Trophoblast cell (in vitro differentiated cells and primary cell): ENCODE data around the gene CKMT2.

Experiments
- DNase-seq, 2 donors: peaks; one replicate each; pipeline ENCODE4 v3.0.0-alpha.2; 2016
- H2AFZ ChIP-seq: 2 replicates; pipeline ENCODE4 v1.6.1; 2013; ENCODE audit warnings: low read length, moderate library complexity, mild to moderate bottlenecking; ENCODE audit not compliant: insufficient read depth, poor library complexity
- H2AK5ac ChIP-seq: 2 replicates; pipeline ENCODE4 v1.6.1; 2013; ENCODE audit warnings: mild to moderate bottlenecking, low read length
- H2BK120ac ChIP-seq: 2 replicates; pipeline ENCODE4 v1.6.1; 2013; ENCODE audit warnings: low read length, mild to moderate bottlenecking, moderate library complexity; ENCODE audit not compliant: insufficient read depth, poor library complexity
- H2BK12ac ChIP-seq: 2 replicates; pipeline ENCODE4 v1.6.1; 2013; ENCODE audit warnings: mild to moderate bottlenecking, low read length, moderate library complexity
- H2BK5ac ChIP-seq: 2 replicates; pipeline ENCODE4 v1.6.1; 2013; ENCODE audit warnings: low read length, low read depth, moderate library complexity, mild to moderate bottlenecking; ENCODE audit not compliant: poor library complexity
- H3K14ac ChIP-seq: 2 replicates; pipeline ENCODE4 v1.6.1; 2013; ENCODE audit warnings: mild to moderate bottlenecking, low read length
- H3K18ac ChIP-seq: 2 replicates; pipeline ENCODE4 v1.6.1; 2013; ENCODE audit warnings: mild to moderate bottlenecking, low read length
- H3K23ac ChIP-seq: 2 replicates; pipeline ENCODE4 v1.6.1; 2013; ENCODE audit warnings: low read length
- H3K27ac ChIP-seq: 2 replicates; pipeline ENCODE4 v1.5.1; 2013; ENCODE audit warnings: low read depth, mild to moderate bottlenecking, inconsistent platforms, low read length, moderate library complexity
- H3K27me3 ChIP-seq: 2 replicates; pipeline ENCODE4 v1.6.1; 2013; ENCODE audit warnings: inconsistent platforms, mild to moderate bottlenecking, low read length, moderate library complexity; ENCODE audit not compliant: insufficient read depth
- H3K36me3 ChIP-seq, 2 experiments: 1 replicate in 1 of 2; 2 replicates in 1 of 2; pipeline ENCODE4 v1.6.1; 2013; ENCODE audit warnings: low read length in 2 of 2, mild to moderate bottlenecking in 2 of 2, moderate library complexity in 1 of 2; ENCODE audit not compliant: insufficient read depth in 2 of 2, control insufficient read depth in 1 of 2
- H3K4ac ChIP-seq: 2 replicates; pipeline ENCODE4 v1.6.1; 2013; ENCODE audit warnings: low read depth, mild to moderate bottlenecking, low read length, moderate library complexity
- H3K4me1 ChIP-seq, 2 experiments: 1 replicate in 1 of 2; 2 replicates in 1 of 2; pipeline ENCODE4 v1.6.1; 2013; ENCODE audit warnings: low read length in 2 of 2, mild to moderate bottlenecking in 2 of 2, moderate library complexity in 1 of 2; ENCODE audit not compliant: insufficient read depth in 2 of 2, control insufficient read depth in 1 of 2
- H3K4me2 ChIP-seq: 2 replicates; pipeline ENCODE4 v1.6.1; 2013; ENCODE audit warnings: inconsistent platforms, mild to moderate bottlenecking, low read length, moderate library complexity
- H3K4me3 ChIP-seq: 2 replicates; pipeline ENCODE4 v1.5.1; 2013; ENCODE audit warnings: mild to moderate bottlenecking, low read depth, low read length, inconsistent platforms
- H3K79me1 ChIP-seq: one replicate; pipeline ENCODE4 v1.6.1; 2013; ENCODE audit warnings: low read length
- H3K79me2 ChIP-seq: 2 replicates; pipeline ENCODE4 v1.6.1; 2013; ENCODE audit warnings: low read length, mild to moderate bottlenecking; ENCODE audit not compliant: control insufficient read depth, insufficient read depth, poor library complexity
- H3K9ac ChIP-seq: 2 replicates; pipeline ENCODE4 v1.6.1; 2013; ENCODE audit warnings: mild to moderate bottlenecking, low read length
- H3K9me3 ChIP-seq: 2 replicates; pipeline ENCODE4 v1.6.1; 2013; ENCODE audit warnings: low read depth, mild to moderate bottlenecking, control low read depth, inconsistent platforms, low read length; ENCODE audit not compliant: insufficient read depth
- H4K12ac ChIP-seq: 2 replicates; pipeline ENCODE4 v1.6.1; 2013; ENCODE audit warnings: low read depth, mild to moderate bottlenecking, low read length, moderate library complexity
- H4K8ac ChIP-seq: 2 replicates; pipeline ENCODE4 v1.6.1; 2013; ENCODE audit warnings: low read depth, mild to moderate bottlenecking, low read length, moderate library complexity
- H4K91ac ChIP-seq: one replicate; pipeline ENCODE4 v1.6.1; 2013; ENCODE audit warnings: low read depth, mild to moderate bottlenecking, low read length, moderate library complexity
- WGBS: extraction: QIAGEN DNeasy Blood & Tissue Kit; methylation state at CpG from one replicate; pipeline ENCODE4 v1.1.7; 2013; ENCODE audit warnings: missing lambda C conversion rate; ENCODE audit not compliant: insufficient read length, insufficient coverage; ENCODE audit errors: extremely low coverage; 5-methylcytosine and 5-hydroxymethylcytosine counted together

Gene CKMT2

DNA sequence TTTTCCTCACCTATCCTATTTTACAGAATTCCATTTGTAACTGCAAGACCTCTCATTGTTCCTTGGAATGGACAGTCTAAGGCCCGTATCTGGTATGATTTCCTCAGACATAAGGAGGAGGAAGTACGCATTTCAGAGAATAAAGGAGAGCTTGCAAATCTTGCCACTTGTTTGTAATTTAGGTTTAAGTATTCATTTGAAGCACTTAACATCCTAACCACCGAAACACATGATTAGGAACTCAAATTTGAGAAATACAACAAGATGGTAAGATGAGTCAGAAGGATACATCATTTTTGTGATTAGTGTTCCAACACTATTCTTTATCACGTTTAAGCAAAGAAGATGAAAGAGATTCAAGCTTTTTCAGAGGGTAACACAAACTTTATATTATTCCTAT lies 64.4 kb downstream of the CKMT2 start:
- Histone ChIP-seq H3K27ac (no peak overlapping the region), H3K9ac (no peak overlapping the region), H3K79me2 (peaks cover 7% of the 10 kb centered on the region), H3K9me3 (no peaks in the 10 kb centered on the region), H4K91ac (no peak overlapping the region), H2BK5ac (no peak overlapping the region), H3K36me3 (no peaks in the 10 kb centered on the region), H3K18ac (no peak overlapping the region), H2BK120ac (no peak overlapping the region), H3K4me1 (peaks cover 3 to 6% of the 10 kb centered on the region in 2 experiments), H3K4me3 (no peak overlapping the region), H4K12ac (no peak overlapping the region), H2AK5ac (no peak overlapping the region), H3K27me3 (no peaks in the 10 kb centered on the region), H4K8ac (no peak overlapping the region), H3K14ac (no peak overlapping the region), H3K4ac (no peak overlapping the region), H2AFZ (no peak overlapping the region), H2BK12ac (no peak overlapping the region), H3K23ac (no peak overlapping the region), H3K79me1 (peaks cover 8% of the 10 kb centered on the region), H3K4me2 (no peak overlapping the region)
- WGBS: no CpG with 5 or more reads among the region's 4 CpGs
- DNase-seq: no peak

DNA sequence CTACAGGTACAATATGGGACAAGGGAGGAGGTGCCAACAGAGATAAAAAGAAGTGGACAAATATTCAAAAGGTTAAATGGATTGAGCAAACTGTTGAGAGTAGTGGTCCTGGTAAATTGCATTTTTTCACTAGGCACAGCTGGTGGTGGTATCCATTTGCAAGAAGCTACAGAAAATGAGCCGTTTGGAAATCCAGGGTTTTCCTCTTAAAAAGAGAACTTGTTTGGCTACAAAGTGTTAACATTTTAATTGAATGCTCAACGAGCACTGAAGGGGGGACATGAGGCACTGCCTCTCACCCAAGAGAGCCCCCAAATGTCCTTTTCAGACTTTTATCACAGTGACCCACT lies 67.8 kb downstream of the CKMT2 start:
- DNase-seq: peak in 1 of 2 donors; percentile 21
- Histone ChIP-seq H3K4ac (peak overlapping the region; percentile 57), H3K4me3 (peak overlapping the region; percentile 96), H4K91ac (peak overlapping the region; percentile 37), H2AK5ac (no peak overlapping the region), H2BK5ac (no peak overlapping the region), H3K79me2 (peaks cover 7% of the 10 kb centered on the region), H2AFZ (peak overlapping the region; percentile 80), H4K8ac (peak overlapping the region; percentile 95), H2BK12ac (no peak overlapping the region), H3K18ac (peak overlapping the region; percentile 65), H3K9me3 (no peaks in the 10 kb centered on the region), H3K14ac (peak overlapping the region; percentile 62), H3K23ac (no peak overlapping the region), H3K4me1 (peaks cover 3 to 6% of the 10 kb centered on the region in 2 experiments), H3K4me2 (peak overlapping the region; percentile 89), H3K27ac (no peak overlapping the region), H2BK120ac (no peak overlapping the region), H3K36me3 (peaks cover 0 to 4% of the 10 kb centered on the region in 2 experiments), H4K12ac (peak overlapping the region; percentile 88), H3K27me3 (no peaks in the 10 kb centered on the region), H3K79me1 (peaks cover 8% of the 10 kb centered on the region), H3K9ac (peak overlapping the region; percentile 71)
- no CpG with 5 or more reads among the region's 2 CpGs for WGBS

DNA sequence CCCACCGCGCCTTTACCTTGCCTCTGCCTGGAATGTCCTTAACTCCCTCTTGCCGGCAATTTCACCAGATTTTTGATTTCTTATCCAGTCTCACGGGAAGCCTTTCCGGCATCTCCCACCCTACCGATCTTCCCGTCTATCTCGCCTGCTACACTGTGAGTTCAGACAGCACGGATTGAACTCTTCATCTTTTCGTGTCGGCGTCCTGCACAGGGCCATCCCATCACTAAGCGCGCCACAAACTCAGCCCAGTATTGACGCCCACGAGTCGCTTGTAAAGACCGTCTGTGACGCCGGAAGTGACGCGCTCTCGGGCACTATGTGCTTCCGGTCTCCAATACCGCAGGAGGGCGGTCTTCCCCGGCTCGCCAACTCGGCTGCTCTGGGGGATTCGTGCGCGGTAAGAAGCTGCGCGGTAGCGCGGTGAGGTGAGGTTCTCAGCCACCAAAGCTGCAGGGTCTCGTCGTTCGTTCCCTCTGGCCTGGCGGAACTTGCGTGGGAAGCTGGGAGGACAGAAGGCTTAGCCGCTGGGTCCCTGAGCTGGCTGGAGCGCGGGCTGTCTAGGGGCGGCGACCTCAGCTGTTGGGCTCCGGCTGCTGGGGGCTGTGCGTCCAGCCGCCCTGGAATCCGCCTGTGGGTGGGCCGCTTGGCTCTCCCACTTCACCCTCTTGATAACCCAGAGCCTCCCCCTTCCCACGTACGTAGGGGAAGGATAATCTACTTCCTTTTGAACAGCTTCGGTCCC lies 68.3 kb downstream of the CKMT2 start, which contains the start of gene ZCCHC9:
ZCCHC9 (plus strand) TSS at position 317 of the 745 bp plus-strand sequence. CDS start 3,171 bp downstream, outside the sequence.
- Histone ChIP-seq H3K4me2 (peak within 1 kb of the TSS; percentile 89), H4K12ac (peak within 1 kb of the TSS; percentile 97), H2AFZ (peak within 1 kb of the TSS; percentile 90), H2BK12ac (no peak within 1 kb of the TSS), H3K4me3 (peak within 1 kb of the TSS; percentile 96), H3K14ac (peak within 1 kb of the TSS; percentile 98), H3K9me3 (no peaks in the 10 kb centered on the region), H4K8ac (peak within 1 kb of the TSS; percentile 100), H3K79me1 (peaks cover 8% of the 10 kb centered on the region), H2BK5ac (peak within 1 kb of the TSS; percentile 81), H3K4ac (peak within 1 kb of the TSS; percentile 93), H2BK120ac (peak within 1 kb of the TSS; percentile 95), H3K27me3 (no peaks in the 10 kb centered on the region), H3K4me1 (peaks cover 3 to 6% of the 10 kb centered on the region in 2 experiments), H3K36me3 (peaks cover 0 to 4% of the 10 kb centered on the region in 2 experiments), H3K79me2 (peaks cover 7% of the 10 kb centered on the region), H2AK5ac (peak within 1 kb of the TSS; percentile 35), H3K23ac (no peak within 1 kb of the TSS), H3K9ac (peak within 1 kb of the TSS; percentile 97), H3K18ac (peak within 1 kb of the TSS; percentile 97), H3K27ac (peak within 1 kb of the TSS; percentile 96), H4K91ac (peak within 1 kb of the TSS; percentile 93)
- no CpG with 5 or more reads among the region's 54 CpGs for WGBS
- peak; percentile 94 to 97 for DNase-seq

DNA sequence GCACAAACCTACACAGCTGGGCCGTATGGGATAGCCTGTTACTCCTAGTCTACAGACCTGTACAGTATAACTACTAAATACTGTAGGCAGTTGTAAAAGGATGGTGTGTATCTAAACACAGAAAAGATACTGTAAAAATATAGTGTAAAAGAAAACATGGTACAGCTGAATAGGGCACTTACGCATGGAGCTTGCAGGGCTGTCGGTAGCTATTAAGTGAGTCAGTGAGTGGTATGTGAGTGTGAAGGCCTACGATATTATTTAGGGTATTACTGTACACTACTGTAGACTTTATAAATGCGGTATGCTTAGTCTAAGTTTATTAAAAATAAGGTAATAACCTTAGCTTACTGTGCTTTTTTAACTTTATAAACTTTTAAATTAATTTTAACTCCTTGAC lies 69.5 kb downstream of the CKMT2 start:
- Histone ChIP-seq H3K18ac (no peak overlapping the region), H3K27me3 (no peaks in the 10 kb centered on the region), H4K12ac (no peak overlapping the region), H2AK5ac (no peak overlapping the region), H3K27ac (no peak overlapping the region), H3K4ac (peak overlapping the region; percentile 73), H3K36me3 (peaks cover 0 to 4% of the 10 kb centered on the region in 2 experiments), H3K9ac (no peak overlapping the region), H3K79me2 (peaks cover 7% of the 10 kb centered on the region), H3K4me3 (no peak overlapping the region), H2BK120ac (no peak overlapping the region), H2BK5ac (no peak overlapping the region), H2AFZ (no peak overlapping the region), H3K9me3 (no peaks in the 10 kb centered on the region), H4K91ac (no peak overlapping the region), H3K14ac (no peak overlapping the region), H2BK12ac (no peak overlapping the region), H3K4me2 (peak overlapping the region; percentile 75), H3K79me1 (peaks cover 8% of the 10 kb centered on the region), H4K8ac (no peak overlapping the region), H3K23ac (no peak overlapping the region), H3K4me1 (peaks cover 3 to 6% of the 10 kb centered on the region in 2 experiments)
- DNase-seq: peak; percentile 6 to 48
- no CpG with 5 or more reads among the region's 5 CpGs for WGBS
